ENCODE data around the gene GAS2. TPM values are rescaled to one million over a fixed set of nuclear protein-coding genes. Genes with fewer than 3 reads are reported as not detected.

GAS2 gene
- total and polyA plus RNA-seq, 2 of the 4 experiments (the other 2 are of a cell fraction), result 0.51 to 0.90 TPM

DNA sequence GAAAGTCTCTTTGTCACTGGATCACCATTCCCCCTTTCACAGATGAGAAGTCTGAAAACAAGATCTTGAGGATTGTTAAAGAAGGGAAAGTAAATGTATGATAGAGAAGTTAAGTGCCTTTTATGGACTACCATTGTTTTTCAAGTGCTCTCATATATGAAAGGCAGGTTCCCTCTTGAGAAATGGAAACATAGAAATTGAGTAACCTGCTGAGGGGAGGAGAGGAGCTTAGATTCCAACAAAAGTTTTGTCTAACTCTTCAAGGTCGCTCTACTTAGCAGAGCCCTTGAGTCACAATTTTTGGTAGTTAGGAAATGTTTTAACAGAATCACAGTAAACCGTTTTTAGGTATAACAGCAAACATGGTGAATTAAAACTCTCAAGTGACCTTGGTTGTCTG lies 83.1 kb downstream of the GAS2 start:
- H2AK5ac ChIP-seq (ENCODE audit: low read depth, low read length), result no peak overlapping the region
- no peak overlapping the region for H2AFZ ChIP-seq (replicated peaks; ENCODE audit: low read length, poor library complexity)
- no peak overlapping the region for H3K4ac ChIP-seq (ENCODE audit: low read depth, low read length)
- H4K20me1 ChIP-seq (ENCODE audit: insufficient read depth, low read length), result no peaks in the 10 kb centered on the region
- no CpG with 5 or more reads among the region's 2 CpGs for WGBS, 2 experiments (ENCODE audit: extremely low coverage in 2 of 2, insufficient read length in 1 of 2)
- in situ Hi-C loops (cut with MboI; ENCODE audit: low sequenced_read_pairs) (no loop called here), intact Hi-C loops (cut with micrococcal nuclease) (no loop called here), dilution Hi-C loops (cut with HindIII; ENCODE audit: low sequenced_read_pairs, unreplicated experiment) (no loop called here)
- H2BK5ac ChIP-seq (ENCODE audit: low read depth, low read length, poor library complexity, severe bottlenecking), result no peak overlapping the region
- H3K14ac ChIP-seq (replicated peaks; ENCODE audit: low read depth, low read length), result no peak overlapping the region
- H3K18ac ChIP-seq (ENCODE audit: low read depth, low read length), result no peak overlapping the region
- H4K91ac ChIP-seq (ENCODE audit: insufficient read depth, low read depth, low read length), result no peak overlapping the region
- H2BK20ac ChIP-seq (ENCODE audit: low read depth, low read length), result no peak overlapping the region
- no peaks in the 10 kb centered on the region for H3K9me1 ChIP-seq (ENCODE audit: insufficient read depth, low read length)
- H3K4me2 ChIP-seq (ENCODE audit: low read depth, low read length), result no peak overlapping the region
- no peak overlapping the region for H3K23ac ChIP-seq (ENCODE audit: low read depth, low read length)
- no peak overlapping the region for H2BK15ac ChIP-seq (ENCODE audit: low read depth, low read length)
- no peaks in the 10 kb centered on the region for H3K4me1 ChIP-seq (ENCODE audit: control insufficient read depth, insufficient read depth, low read length)
- DNase-seq (no peak), ATAC-seq (ENCODE audit: low read depth) (no peak)
- H3K36me3 ChIP-seq (ENCODE audit: control insufficient read depth, insufficient read depth, low read length), result no peaks in the 10 kb centered on the region
- H3K27me3 ChIP-seq (ENCODE audit: control insufficient read depth, insufficient read depth, low read length), result no peaks in the 10 kb centered on the region
- TF ChIP-seq CHD1 (IDR thresholded peaks at IDR 0.05; ENCODE audit: low read depth, low read length), result no peak
- TF ChIP-seq NFE2L2 (IDR thresholded peaks at IDR 0.05; ENCODE audit: low read depth, low read length), result no peak
- TF ChIP-seq MAFK (IDR thresholded peaks at IDR 0.05; ENCODE audit: low read depth, low read length), result no peak
- H3K79me1 ChIP-seq (ENCODE audit: low read depth in 1 of 2, low read length in 2 of 2), result no peaks in the 10 kb centered on the region
- POLR2A ChIA-PET (ENCODE audit: unreplicated experiment), result no interaction called here
- CTCF ChIA-PET, result no interaction called here
- H3K56ac ChIP-seq (ENCODE audit: extremely low read depth, insufficient read depth, low read length), result no peak overlapping the region
- no peak overlapping the region for H2AK9ac ChIP-seq (replicated peaks; ENCODE audit: low read depth, low read length, poor library complexity)
- H4K8ac ChIP-seq (ENCODE audit: low read depth in 2 of 2, low read length in 2 of 2), result no peak overlapping the region
- no peaks in the 10 kb centered on the region for H3K9me3 ChIP-seq (ENCODE audit: control insufficient read depth, insufficient read depth, low read length)
- no peak overlapping the region for H2BK120ac ChIP-seq (ENCODE audit: low read depth, low read length)
- no peak overlapping the region for H3K4me3 ChIP-seq (ENCODE audit: insufficient read depth, low read depth, low read length)
- H3K27ac ChIP-seq (ENCODE audit: insufficient read depth, low read length), result no peak overlapping the region
- BruUV-seq (replicated peaks), result no TSS peak
- H4K5ac ChIP-seq (ENCODE audit: low read depth, low read length), result no peak overlapping the region
- no peak overlapping the region for H3K9ac ChIP-seq (ENCODE audit: low read depth, low read length)

Measured in IMR-90 (cell line).